DOHH2 (cell line): ENCODE results near the gene SPATC1L.
"Not testable (repeated sequence)": the region's sequence is repeated elsewhere in the genome, so short reads cannot be mapped to it uniquely, and the experiment has no call there.

Experiments
- H3F3A ChIP-seq: fragments of 200-600 bp; sonication (generic), shearing (Covaris generic); 2 replicates; pipeline ENCODE4 v1.6.0; 2016; ENCODE audit warnings: antibody characterized with exemption, mild to moderate bottlenecking; ENCODE audit not compliant: control insufficient read depth, insufficient read depth
- H3K27ac ChIP-seq: fragments of 200-600 bp; sonication (generic); 2 replicates; pipeline ENCODE4 v1.5.1; 2014; ENCODE audit warnings: low read depth, mild to moderate bottlenecking, low read length, moderate library complexity
- H3K27me3 ChIP-seq: fragments of 200-600 bp; sonication (generic); 2 replicates; pipeline ENCODE4 v1.6.1; 2014; ENCODE audit warnings: mild to moderate bottlenecking, low read length, mixed read lengths; ENCODE audit not compliant: control insufficient read depth
- H3K36me3 ChIP-seq: fragments of 200-600 bp; sonication (generic); 2 replicates; pipeline ENCODE4 v1.6.1; 2014; ENCODE audit warnings: mild to moderate bottlenecking, low read length, moderate library complexity, mixed read lengths; ENCODE audit not compliant: control insufficient read depth
- H3K4me1 ChIP-seq: fragments of 200-600 bp; sonication (generic); 2 replicates; pipeline ENCODE4 v1.6.1; 2014; ENCODE audit warnings: mild to moderate bottlenecking, low read length, mixed read lengths; ENCODE audit not compliant: control insufficient read depth
- H3K4me2 ChIP-seq: fragments of 200-600 bp; sonication (generic); 2 replicates; pipeline ENCODE4 v1.6.0; 2014; ENCODE audit warnings: mild to moderate bottlenecking, low read length, moderate library complexity
- H3K4me3 ChIP-seq: fragments of 200-600 bp; sonication (generic); 2 replicates; pipeline ENCODE4 v1.5.1; 2014; ENCODE audit warnings: mild to moderate bottlenecking, low read length, mixed read lengths
- H3K79me2 ChIP-seq: fragments of 200-600 bp; sonication (generic); 2 replicates; pipeline ENCODE4 v1.6.1; 2014; ENCODE audit warnings: mild to moderate bottlenecking, low read length, mixed read lengths; ENCODE audit not compliant: control insufficient read depth
- H3K9me2 ChIP-seq: fragments of 200-600 bp; sonication (generic); replicated peaks from 2 replicates; pipeline ENCODE4 v1.6.1; 2014; ENCODE audit warnings: mild to moderate bottlenecking, low read length, mixed read lengths; ENCODE audit not compliant: control insufficient read depth
- H3K9me3 ChIP-seq: fragments of 200-600 bp; sonication (generic); 2 replicates; pipeline ENCODE4 v1.6.1; 2014; ENCODE audit warnings: antibody characterized with exemption, low read length, mixed read lengths; ENCODE audit not compliant: control insufficient read depth, insufficient read depth
- H4K20me1 ChIP-seq: fragments of 200-600 bp; sonication (generic); 2 replicates; pipeline ENCODE4 v1.6.0; 2014; ENCODE audit warnings: low read depth, mild to moderate bottlenecking, antibody characterized with exemption, low read length, moderate library complexity; ENCODE audit not compliant: control insufficient read depth, insufficient read depth
- EZH2phosphoT487 ChIP-seq: fragments of 200-600 bp; sonication (generic); IDR thresholded peaks from 2 replicates; pipeline ENCODE4 v1.6.1; 2017; ENCODE audit warnings: borderline replicate concordance, mild to moderate bottlenecking, antibody characterized with exemption, low read length, moderate library complexity, mixed read lengths
- TF ChIP-seq, protein P1 (sequence below): fragments of 200-600 bp; sonication (generic); IDR thresholded peaks from one replicate; pipeline ENCODE4 v1.5.1; 2014; ENCODE audit warnings: antibody characterized with exemption, mild to moderate bottlenecking, low read depth, low read length; ENCODE audit not compliant: poor library complexity, severe bottlenecking

The SPATC1L gene

DNA sequence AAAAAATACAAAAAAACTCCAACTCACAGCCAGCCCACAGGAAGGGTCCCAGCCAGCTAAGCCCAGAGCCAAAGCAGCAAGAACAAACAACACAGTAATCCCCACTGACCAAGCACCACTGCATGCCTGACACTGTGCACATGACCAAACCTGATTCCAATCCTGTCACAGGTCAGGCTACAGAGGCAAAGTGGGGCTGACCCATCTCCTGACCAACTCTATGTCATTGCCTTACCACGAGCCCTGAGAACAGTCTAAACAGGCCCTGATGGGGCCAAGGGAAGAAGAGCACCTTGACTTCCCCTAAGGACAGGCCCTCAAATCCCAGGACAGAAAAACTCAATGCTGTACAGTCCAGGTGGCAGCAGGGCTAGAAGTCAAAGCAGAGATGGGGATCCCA is 41.9 kb upstream of the SPATC1L start:
- peaks cover 74% of the 10 kb centered on the region for H3K36me3 ChIP-seq
- TF ChIP-seq EZH2phosphoT487, result no peak
- TF ChIP-seq, protein P1, sequence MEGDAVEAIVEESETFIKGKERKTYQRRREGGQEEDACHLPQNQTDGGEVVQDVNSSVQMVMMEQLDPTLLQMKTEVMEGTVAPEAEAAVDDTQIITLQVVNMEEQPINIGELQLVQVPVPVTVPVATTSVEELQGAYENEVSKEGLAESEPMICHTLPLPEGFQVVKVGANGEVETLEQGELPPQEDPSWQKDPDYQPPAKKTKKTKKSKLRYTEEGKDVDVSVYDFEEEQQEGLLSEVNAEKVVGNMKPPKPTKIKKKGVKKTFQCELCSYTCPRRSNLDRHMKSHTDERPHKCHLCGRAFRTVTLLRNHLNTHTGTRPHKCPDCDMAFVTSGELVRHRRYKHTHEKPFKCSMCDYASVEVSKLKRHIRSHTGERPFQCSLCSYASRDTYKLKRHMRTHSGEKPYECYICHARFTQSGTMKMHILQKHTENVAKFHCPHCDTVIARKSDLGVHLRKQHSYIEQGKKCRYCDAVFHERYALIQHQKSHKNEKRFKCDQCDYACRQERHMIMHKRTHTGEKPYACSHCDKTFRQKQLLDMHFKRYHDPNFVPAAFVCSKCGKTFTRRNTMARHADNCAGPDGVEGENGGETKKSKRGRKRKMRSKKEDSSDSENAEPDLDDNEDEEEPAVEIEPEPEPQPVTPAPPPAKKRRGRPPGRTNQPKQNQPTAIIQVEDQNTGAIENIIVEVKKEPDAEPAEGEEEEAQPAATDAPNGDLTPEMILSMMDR, result no peak
- H3K27ac ChIP-seq, result peak overlapping the region; percentile 51
- peak overlapping the region; percentile 70 for H3K4me2 ChIP-seq
- H3K27me3 ChIP-seq, result no peaks in the 10 kb centered on the region
- peaks cover 30% of the 10 kb centered on the region for H3K4me1 ChIP-seq
- H3K9me2 ChIP-seq, result no peaks in the 10 kb centered on the region
- peaks cover 14% of the 10 kb centered on the region for H4K20me1 ChIP-seq
- H3K79me2 ChIP-seq, result peaks cover 92% of the 10 kb centered on the region
- H3F3A ChIP-seq, result 0 out of 2 replicates have a peak, but pooled peaks cover 3% of the 10 kb centered on the region
- H3K9me3 ChIP-seq, result no peaks in the 10 kb centered on the region
- peak overlapping the region; percentile 79 for H3K4me3 ChIP-seq

DNA sequence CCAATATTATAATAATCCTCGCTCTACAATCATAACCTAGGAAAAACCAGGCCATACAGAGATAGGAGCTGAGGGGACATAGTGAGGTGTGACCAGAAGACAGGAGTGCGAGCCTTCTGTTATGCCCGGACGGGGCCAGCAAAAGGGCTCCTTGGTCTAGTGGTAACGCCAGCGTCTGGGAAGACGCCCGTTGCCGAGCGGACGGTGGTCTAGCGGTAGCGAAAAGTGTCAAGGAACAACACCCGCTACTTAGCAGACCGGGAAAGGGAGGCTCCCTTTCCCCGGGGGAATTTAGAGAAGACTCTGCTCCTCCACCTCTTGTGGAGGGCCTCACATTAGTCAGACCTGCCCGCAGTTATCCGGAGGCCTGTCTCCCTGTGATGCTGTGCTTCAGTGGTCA is 39.4 kb upstream of the SPATC1L start:
- Histone ChIP-seq H3K4me1 (peaks cover 15% of the 10 kb centered on the region), H3K36me3 (peaks cover 84% of the 10 kb centered on the region), H3K79me2 (peaks cover 88% of the 10 kb centered on the region), H4K20me1 (peaks cover 14% of the 10 kb centered on the region)
- not testable (repeated sequence) for H3K4me2 ChIP-seq, H3K27ac ChIP-seq, H3F3A ChIP-seq, H3K9me2 ChIP-seq, H3K27me3 ChIP-seq, H3K4me3 ChIP-seq, H3K9me3 ChIP-seq

DNA sequence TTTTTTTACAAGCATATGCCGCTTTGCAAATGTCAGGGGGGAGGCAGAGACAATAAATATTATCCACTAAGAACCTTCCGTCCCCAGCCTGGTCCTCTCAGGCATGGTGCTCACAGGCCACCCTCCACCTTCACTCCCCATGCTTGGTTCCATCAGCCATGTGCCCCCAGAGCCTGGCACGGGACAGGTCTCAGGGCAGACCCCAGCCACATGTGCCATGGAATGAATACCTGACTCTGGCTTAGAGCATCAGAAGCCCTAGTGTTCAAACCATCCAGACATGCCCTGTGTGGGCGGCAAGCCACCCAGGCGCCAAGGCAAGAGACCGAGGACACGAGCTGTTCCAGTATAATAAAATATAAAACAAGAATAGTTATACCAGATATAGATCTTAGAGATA is 39.0 kb upstream of the SPATC1L start:
- peaks cover 15% of the 10 kb centered on the region for H3K4me1 ChIP-seq
- H3F3A ChIP-seq, result no peaks in the 10 kb centered on the region
- no peaks in the 10 kb centered on the region for H3K9me2 ChIP-seq
- no peaks in the 10 kb centered on the region for H3K27me3 ChIP-seq
- H3K4me2 ChIP-seq, result no peak overlapping the region
- no peak for TF ChIP-seq EZH2phosphoT487
- TF ChIP-seq, protein P1, result no peak
- no peak overlapping the region for H3K27ac ChIP-seq
- peaks cover 85% of the 10 kb centered on the region for H3K79me2 ChIP-seq
- H4K20me1 ChIP-seq, result peaks cover 14% of the 10 kb centered on the region
- no peaks in the 10 kb centered on the region for H3K9me3 ChIP-seq
- no peak overlapping the region for H3K4me3 ChIP-seq
- peaks cover 83% of the 10 kb centered on the region for H3K36me3 ChIP-seq

DNA sequence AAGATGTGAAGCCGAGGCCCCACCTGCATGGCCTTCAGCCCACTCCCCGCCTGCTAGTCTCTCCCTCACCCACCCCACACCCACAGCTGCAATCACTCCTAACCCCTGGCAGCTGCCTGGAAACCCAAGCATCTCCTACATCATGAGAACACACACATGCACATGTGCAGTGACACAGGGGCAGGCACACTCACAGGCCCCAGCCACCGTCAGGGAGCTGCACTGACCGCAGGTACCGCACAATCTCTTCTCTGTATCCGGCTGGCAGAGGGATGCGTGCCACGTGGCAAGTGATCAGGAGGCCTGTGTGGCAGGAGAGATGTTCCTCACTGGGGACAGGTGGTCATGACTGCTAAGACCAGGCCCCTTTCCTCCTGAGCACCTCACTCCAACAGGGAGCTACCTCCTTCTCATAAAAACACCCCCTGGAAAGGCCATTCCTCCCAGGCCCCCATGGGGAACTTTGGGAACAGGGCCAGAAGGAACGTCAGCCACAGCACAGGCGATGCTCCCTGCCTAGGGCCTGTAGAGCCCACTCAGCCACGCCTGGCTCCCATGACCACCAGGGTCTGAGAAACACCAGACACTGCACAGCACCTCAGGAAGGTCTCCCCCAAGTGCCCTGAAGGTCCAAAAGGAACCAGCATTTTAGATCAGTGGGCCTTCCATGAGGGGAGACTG is 38.3 kb upstream of the SPATC1L start:
- Histone ChIP-seq H3K9me3 (no peaks in the 10 kb centered on the region), H3F3A (no peaks in the 10 kb centered on the region), H4K20me1 (peaks cover 14% of the 10 kb centered on the region), H3K4me1 (peaks cover 15% of the 10 kb centered on the region), H3K4me2 (no peak overlapping the region), H3K27me3 (no peaks in the 10 kb centered on the region), H3K79me2 (peaks cover 79% of the 10 kb centered on the region), H3K36me3 (peaks cover 78% of the 10 kb centered on the region), H3K27ac (no peak overlapping the region), H3K4me3 (no peak overlapping the region), H3K9me2 (no peaks in the 10 kb centered on the region)
- no peak for TF ChIP-seq EZH2phosphoT487
- TF ChIP-seq, protein P1, result no peak
